ELF-1 (cell line): ENCODE data around the gene MAVS.
"Not testable (repeated sequence)": the region's sequence is repeated elsewhere in the genome, so short reads cannot be mapped to it uniquely, and the experiment has no call there.

ENCODE experiments used
- DNase-seq: peaks from one replicate; pipeline ENCODE4 v3.0.0-alpha.2; 2016; ENCODE audit warnings: low read depth, low spot score

The MAVS gene

GRCh38 chr20:3815703-3816315, 30.8 kb upstream of the MAVS start:
- no peak for DNase-seq

- DNase-seq: peak; percentile 87
These were observed 28.2 kb upstream of the MAVS start for GRCh38 chr20:3818155-3819151.

DNA sequence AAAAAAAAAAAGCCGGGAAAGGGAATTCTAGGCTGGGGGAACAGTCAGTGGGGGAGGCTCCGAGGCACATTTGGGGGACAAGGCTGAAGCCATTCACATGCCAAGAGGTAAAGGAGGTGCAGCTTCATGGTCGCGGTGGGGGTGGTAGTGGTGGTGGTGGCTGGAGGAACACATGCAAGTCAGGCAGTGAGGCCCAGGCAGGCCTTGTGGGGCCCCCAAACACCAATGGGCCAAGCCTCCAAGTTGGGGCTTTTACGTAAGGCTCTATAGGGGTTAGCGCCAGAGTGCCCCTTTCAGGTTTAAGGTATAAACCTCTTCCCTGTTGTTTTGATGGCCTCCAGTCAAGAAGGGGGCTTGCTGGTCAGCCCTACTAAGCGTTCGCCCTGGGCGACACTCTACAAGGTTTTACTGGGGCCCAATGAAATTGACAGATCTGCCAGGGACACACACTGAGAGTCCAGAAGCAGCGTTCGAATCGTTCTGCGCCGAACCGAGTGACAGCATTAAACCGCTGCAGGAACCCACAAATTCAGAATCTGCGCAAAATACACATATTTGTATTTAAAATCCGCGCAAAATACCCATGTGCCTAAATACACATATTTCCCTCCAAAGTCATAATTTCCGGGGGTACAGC, 27.1 kb upstream of the MAVS start:
- no peak for DNase-seq

GRCh38 chr20:3820048-3820900, 26.4 kb upstream of the MAVS start, which contains the start of gene AP5S1:
AP5S1 (plus strand) TSS chr20:3820547; CDS start chr20:3822118, 1,571 bp downstream.
- DNase-seq: peak; percentile 99

DNA sequence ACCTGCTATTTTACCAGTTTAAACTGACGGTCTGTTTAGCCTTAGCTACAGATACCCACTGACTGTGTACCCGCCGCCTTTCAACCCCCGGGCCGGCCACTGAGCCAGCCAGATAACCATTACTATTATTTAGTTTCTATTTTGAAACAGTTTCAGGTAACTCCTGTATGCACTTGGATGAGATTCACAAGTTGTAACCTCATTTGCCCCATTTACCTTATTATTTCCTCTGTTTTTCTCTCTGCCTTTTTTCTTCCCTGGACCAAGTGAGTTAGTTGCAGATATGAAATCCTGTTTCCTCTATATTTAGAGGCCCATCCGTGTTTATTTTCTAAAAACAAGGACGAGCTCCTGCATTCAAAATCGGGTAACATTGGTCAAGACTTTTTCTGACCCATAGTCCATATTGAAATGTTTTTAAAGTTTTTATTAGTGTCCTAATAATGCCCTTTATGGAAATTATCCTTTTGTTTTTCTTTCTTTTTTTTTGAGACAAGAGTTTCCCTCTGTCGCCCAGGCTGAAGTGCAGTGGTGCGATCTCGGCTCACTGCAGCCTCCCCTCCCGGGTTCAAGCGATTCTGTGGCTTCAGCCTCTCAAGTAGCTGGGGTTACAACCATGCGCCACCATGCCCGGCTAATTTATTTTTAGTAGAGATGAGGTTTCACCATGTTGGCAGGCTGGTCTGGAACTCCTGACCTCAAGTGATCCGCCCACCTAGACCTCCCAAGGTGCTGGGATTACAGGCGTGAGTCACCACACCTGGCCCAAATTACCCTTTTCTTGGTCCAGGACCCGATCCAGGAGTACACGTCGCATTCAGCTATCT, 25.5 kb upstream of the MAVS start:
- no peak for DNase-seq

- DNase-seq: no peak
These were observed 24.6 kb upstream of the MAVS start for GRCh38 chr20:3821996-3822395.

DNA sequence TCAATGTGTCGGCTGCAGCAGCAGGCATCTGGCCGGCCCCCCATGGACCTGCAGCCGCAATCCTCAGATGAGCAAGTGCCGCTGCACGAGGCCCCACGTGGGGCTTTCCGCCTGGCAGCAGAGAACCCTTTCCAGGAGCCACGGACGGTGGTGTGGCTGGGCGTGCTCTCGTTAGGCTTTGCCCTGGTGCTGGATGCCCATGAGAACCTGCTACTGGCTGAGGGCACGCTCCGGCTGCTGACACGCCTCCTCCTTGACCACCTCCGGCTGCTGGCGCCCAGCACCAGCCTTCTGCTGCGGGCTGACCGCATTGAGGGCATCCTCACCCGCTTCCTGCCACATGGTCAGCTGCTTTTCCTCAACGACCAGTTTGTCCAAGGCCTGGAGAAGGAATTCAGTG, 22.8 kb upstream of the MAVS start:
- DNase-seq: no peak

DNA sequence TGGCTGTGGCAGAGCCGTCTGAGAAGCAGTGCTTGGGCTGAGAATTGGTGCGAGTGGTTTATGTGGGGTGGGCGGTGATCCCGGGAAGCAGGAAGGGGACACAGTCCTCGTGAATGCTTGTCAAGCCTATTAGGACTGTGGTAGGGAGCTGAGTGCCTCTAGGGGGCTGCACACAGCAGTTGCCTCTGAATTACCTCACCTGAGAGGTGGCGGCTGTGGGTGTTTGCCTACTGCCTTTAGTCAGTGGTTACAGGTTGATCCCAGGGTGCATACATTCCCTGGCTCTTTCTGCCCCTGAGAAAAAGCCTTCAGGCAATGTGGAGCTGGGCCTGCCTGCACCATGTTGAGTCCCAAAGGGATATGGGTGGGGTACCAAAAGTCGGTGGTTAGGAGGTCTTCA, 21.1 kb upstream of the MAVS start:
- DNase-seq: no peak

DNA sequence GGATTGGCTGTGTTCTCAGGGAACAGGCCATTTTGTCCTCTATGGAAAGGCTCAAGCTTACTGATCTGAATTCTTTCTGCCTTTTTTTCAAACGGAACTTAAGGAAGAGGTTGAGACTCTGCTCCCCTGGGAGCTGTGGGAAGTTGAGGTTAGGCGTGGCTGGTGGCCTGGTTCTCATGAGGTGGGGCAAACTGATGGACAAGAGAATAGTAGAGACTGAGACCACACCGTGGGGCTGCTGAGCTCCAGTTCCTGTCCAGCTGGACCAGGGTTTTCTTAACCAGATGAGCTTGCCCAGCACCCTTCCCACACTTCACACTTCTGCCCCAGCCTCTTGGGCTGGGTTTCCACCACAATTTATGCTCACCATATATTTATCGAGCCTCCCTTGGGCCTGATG, 20.2 kb upstream of the MAVS start:
- DNase-seq: no peak

DNA sequence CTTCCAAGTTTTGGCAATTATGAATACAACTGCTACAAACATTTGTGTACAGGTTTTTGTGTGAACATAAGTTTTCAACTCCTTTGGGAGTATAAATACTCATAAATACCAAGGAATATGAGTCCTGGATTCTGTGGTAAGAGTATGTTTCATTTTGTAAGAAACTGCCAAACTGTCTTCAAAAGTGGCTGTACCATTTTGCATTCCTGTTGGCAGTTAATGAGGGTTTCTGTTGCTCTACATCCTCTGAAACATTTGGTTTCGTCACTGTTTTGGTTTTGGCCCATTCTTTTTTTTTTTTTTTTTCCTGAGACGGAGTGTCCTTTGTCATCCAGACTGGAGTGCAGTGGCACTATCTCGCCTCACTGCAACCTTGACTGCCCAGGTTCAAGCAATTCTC, 17.8 kb upstream of the MAVS start:
- no peak for DNase-seq

DNA sequence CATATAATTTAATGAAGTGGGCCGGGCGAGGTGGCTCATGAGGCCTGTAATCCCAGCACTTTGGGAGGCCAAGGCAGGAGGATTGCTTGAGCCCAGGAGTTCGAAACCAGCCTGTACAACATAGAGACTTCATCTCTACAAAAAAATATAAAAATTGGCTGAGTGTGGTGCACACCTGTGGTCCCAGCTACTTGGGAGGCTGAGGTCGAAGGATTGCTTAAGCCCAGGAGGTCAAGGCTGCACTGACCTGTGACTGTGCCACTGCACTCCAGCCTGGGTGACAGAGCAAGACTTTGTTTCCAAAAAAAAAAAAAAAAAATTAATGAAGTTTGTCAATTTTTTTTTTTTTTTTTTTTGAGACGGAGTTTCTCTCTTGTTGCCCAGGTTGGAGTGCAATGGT, 16.7 kb upstream of the MAVS start:
- DNase-seq: not testable (repeated sequence)

- DNase-seq: no peak
These were observed 10.5 kb upstream of the MAVS start for GRCh38 chr20:3836132-3836531.

- DNase-seq: peak; percentile 44
These were observed 7.3 kb upstream of the MAVS start for GRCh38 chr20:3839328-3839727.

- peak; percentile 51 for DNase-seq
These were observed 6.4 kb upstream of the MAVS start for GRCh38 chr20:3840201-3840600.

DNA sequence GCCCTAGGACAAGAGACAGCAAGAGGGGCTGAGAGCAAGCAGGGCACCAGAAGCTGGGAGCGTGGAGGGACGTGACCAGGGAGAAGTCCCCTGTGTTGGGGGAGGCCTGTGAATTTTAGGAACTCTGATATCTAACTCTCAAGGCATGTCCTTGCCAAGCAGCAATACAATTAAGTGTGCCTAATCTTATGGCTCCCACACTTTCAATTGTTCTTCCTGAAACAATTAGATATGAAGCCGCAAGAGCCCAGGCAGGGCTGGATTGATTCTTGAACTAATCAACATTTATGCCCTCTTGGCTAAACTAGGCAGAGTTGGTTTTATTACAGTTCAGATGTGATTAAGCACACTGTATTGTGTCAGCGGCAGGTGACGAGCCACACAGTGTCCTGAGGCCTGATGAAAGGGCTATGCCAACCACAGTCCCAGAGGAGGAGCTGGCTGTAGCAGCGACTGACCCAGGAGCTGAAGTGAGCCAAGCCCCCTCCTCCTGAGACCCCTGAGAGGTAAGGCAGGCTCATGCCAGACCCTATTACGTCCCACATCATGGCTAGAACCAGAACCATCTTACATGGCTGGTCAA, 4.2 kb upstream of the MAVS start:
- no peak for DNase-seq

- DNase-seq: peak; percentile 64
These were observed 3.1 kb upstream of the MAVS start for GRCh38 chr20:3843490-3843889.

DNA sequence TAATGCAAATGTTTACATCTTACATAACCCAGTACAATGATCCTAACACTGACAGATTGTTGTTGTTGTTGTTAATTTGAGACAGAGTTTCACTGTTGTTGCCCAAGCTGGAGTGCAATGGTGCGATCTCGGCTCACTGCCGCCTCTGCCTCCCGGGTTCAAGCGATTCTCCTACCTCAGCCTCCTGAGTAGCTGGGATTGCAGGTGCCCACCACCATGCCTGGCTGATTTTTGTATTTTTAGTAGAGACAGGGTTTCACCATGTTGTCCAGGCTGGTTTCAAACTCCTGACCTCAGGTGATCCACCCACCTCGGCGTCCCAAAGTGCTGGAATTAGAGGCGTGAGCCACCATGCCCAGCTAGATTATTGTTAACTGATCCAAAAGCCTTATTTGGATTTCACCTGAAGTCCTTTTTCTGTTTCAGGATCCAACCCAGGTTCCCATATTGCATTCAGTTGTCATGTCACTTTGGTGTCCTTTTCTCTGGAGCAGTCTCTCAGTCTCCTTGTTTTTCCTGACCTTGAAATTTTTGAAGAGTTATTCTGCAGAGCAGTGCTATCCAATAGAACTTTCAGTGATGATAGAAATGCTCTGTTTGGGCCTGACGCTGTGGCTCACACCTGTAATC, 2.5 kb upstream of the MAVS start:
- DNase-seq: not testable (repeated sequence)

DNA sequence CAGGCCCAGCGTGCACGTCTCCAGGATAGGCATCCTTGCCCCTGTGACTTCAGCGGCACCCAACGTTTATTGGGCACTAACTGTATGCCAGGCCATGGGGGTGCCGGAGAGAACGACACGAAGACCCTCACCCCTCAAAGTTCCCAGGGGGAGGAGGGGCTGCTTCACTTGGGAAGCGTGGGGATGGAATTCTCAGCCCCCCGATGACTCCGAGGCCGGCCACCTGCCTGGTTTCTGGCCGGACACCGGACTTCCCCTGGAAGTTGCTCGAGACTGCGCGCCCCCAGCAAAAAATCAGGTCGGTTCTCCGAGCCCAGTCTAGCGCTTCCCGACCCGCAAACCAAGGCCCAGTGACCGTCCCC, 275 bp upstream of the MAVS start:
- peak; percentile 41 for DNase-seq

- DNase-seq: no peak
These were observed 851 bp downstream of the MAVS start for GRCh38 chr20:3847429-3847940.

GRCh38 chr20:3848565-3848964, 1.9 kb downstream of the MAVS start:
- no peak for DNase-seq
